MM.1S (cell line): Measurements from ENCODE around the gene RPS6KC1.

Experiments
- DNase-seq: peaks from one replicate; pipeline ENCODE4 v3.0.0-alpha.2; 2015
- H2AFZ ChIP-seq: fragments of 300-600 bp; sonication (generic); 2 replicates; pipeline ENCODE4 v1.6.0; 2016; ENCODE audit warnings: antibody characterized with exemption, low read length
- H3F3A ChIP-seq: fragments of 300-600 bp; sonication (generic); 2 replicates; pipeline ENCODE4 v1.6.1; 2016; ENCODE audit warnings: mild to moderate bottlenecking, antibody characterized with exemption, low read length, moderate library complexity, mixed read lengths; ENCODE audit not compliant: insufficient read depth
- H3K27ac ChIP-seq: fragments of 300-600 bp; sonication (generic); 2 replicates; pipeline ENCODE4 v1.5.1; 2016; ENCODE audit warnings: mild to moderate bottlenecking, low read length
- H3K27me3 ChIP-seq: fragments of 300-600 bp; sonication (generic); replicated peaks from 2 replicates; pipeline ENCODE4 v1.6.0; 2016; ENCODE audit warnings: low read length; ENCODE audit not compliant: insufficient read depth
- H3K36me3 ChIP-seq: fragments of 300-600 bp; sonication (generic); replicated peaks from 2 replicates; pipeline ENCODE4 v1.6.1; 2016; ENCODE audit warnings: mild to moderate bottlenecking, low read length, mixed read lengths; ENCODE audit not compliant: insufficient read depth
- H3K4me1 ChIP-seq: fragments of 300-600 bp; sonication (generic); 2 replicates; pipeline ENCODE4 v1.6.1; 2016; ENCODE audit warnings: low read length, mixed read lengths
- H3K4me2 ChIP-seq: fragments of 300-600 bp; sonication (generic); 2 replicates; pipeline ENCODE4 v1.6.0; 2016; ENCODE audit warnings: low read depth, low read length
- H3K4me3 ChIP-seq: fragments of 300-600 bp; sonication (generic); 2 replicates; pipeline ENCODE4 v1.5.1; 2016; ENCODE audit warnings: low read length, mixed read lengths
- H3K79me2 ChIP-seq: fragments of 300-600 bp; sonication (generic); 2 replicates; pipeline ENCODE4 v1.6.1; 2016; ENCODE audit warnings: mixed run types, low read length, mixed read lengths
- H3K9ac ChIP-seq: fragments of 300-600 bp; sonication (generic); 2 replicates; pipeline ENCODE4 v1.6.1; 2016; ENCODE audit warnings: low read length, mixed read lengths
- H3K9me2 ChIP-seq: fragments of 300-600 bp; sonication (generic); replicated peaks from 2 replicates; pipeline ENCODE4 v1.6.1; 2016; ENCODE audit warnings: mild to moderate bottlenecking, low read length, mixed read lengths; ENCODE audit not compliant: insufficient read depth
- H3K9me3 ChIP-seq: fragments of 300-600 bp; sonication (generic); replicated peaks from 2 replicates; pipeline ENCODE4 v1.6.1; 2016; ENCODE audit warnings: mild to moderate bottlenecking, low read length, mixed read lengths; ENCODE audit not compliant: insufficient read depth
- H4K20me1 ChIP-seq: fragments of 300-600 bp; sonication (generic); 2 replicates; pipeline ENCODE4 v1.6.1; 2016; ENCODE audit warnings: mild to moderate bottlenecking, low read length, moderate library complexity, mixed read lengths; ENCODE audit not compliant: insufficient read depth
- CTCF ChIP-seq: fragments of 300-600 bp; sonication (generic); IDR thresholded peaks from 2 replicates; pipeline ENCODE4 v1.5.1; 2016; ENCODE audit warnings: antibody characterized with exemption, low read length, mixed read lengths
- EZH2 ChIP-seq: fragments of 300-600 bp; sonication (generic); optimal IDR thresholded peaks from 2 replicates; pipeline ENCODE3; 2017; ENCODE audit warnings: low read depth, mild to moderate bottlenecking, antibody characterized with exemption, low read length, mixed read lengths
- EZH2phosphoT487 ChIP-seq: fragments of 300-600 bp; sonication (generic); IDR thresholded peaks from 2 replicates; pipeline ENCODE4 v1.6.1; 2018; ENCODE audit warnings: antibody characterized with exemption, low read length

The RPS6KC1 gene

DNA sequence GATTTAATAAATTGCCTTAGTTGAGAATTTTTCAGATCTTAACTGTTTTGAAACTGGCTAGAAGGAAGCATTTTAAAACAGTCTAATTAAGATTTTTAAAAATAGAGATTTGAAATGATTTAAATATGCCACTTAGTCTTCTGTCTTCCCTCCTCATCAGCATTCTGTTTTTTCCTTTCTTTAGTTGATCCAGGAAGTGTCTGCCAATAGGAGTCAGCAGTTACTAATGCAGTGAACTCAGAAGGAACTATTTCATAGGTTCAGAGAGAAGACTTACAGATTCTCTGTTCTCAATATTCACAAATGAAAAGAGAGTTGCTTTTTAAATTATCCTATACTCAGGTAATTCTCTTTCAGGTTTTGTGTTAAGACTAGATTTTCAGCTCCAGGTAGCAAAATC lies 84.5 kb downstream of the RPS6KC1 start:
- Histone ChIP-seq H3K79me2 (peaks cover 5% of the 10 kb centered on the region; the same call in 1 of the 2 replicates), H3K4me2 (no peak overlapping the region), H2AFZ (no peak overlapping the region), H3K27me3 (no peaks in the 10 kb centered on the region), H3K4me1 (peaks cover 8% of the 10 kb centered on the region; the same call in 1 of the 2 replicates), H3K9ac (no peak overlapping the region), H3K9me3 (no peaks in the 10 kb centered on the region), H3F3A (no peaks in the 10 kb centered on the region), H3K27ac (no peak overlapping the region), H3K36me3 (no peaks in the 10 kb centered on the region), H4K20me1 (no peaks in the 10 kb centered on the region), H3K4me3 (no peak overlapping the region), H3K9me2 (no peaks in the 10 kb centered on the region)
- DNase-seq, result no peak
- no peak for TF ChIP-seq EZH2phosphoT487

GRCh38 chr1:213136190-213136917 lies 85.3 kb downstream of the RPS6KC1 start:
- TF ChIP-seq EZH2 (no peak), EZH2phosphoT487 (no peak), CTCF (no peak)
- Histone ChIP-seq H3K4me2 (no peak overlapping the region), H3K9me2 (no peaks in the 10 kb centered on the region), H3K9me3 (no peaks in the 10 kb centered on the region), H3K9ac (no peak overlapping the region), H3K27me3 (no peaks in the 10 kb centered on the region), H3K27ac (no peak overlapping the region), H3K4me1 (peaks cover 8% of the 10 kb centered on the region; the same call in 1 of the 2 replicates), H3K36me3 (no peaks in the 10 kb centered on the region), H3F3A (no peaks in the 10 kb centered on the region), H3K4me3 (no peak overlapping the region), H4K20me1 (no peaks in the 10 kb centered on the region), H3K79me2 (peaks cover 5% of the 10 kb centered on the region; the same call in 1 of the 2 replicates), H2AFZ (no peak overlapping the region)
- no peak for DNase-seq

DNA sequence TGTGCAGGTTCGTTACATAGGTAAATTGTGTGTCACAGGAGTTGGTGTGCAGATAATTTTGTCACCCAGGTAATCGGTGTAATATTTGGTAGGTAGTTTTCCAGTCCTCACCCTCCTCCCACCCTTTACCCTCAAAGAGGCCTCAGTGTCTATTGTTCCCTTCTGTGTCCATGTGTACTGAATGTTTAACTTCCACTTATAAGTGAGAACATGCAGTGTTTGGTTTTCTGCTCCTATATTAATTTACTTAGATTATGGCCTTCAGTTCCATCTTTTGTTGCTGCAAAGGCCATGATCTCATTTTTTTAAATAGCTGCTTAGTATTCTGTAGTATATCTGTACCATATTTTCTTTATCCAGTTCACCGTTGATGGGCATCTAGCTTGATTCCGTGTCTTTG lies 87.3 kb downstream of the RPS6KC1 start:
- Histone ChIP-seq H3K4me2 (no peak overlapping the region), H3K27ac (no peak overlapping the region), H2AFZ (no peak overlapping the region), H3K79me2 (peaks cover 5% of the 10 kb centered on the region; the same call in 1 of the 2 replicates), H3K4me1 (peaks cover 8% of the 10 kb centered on the region; the same call in 1 of the 2 replicates), H3K9me3 (no peaks in the 10 kb centered on the region), H3K27me3 (no peaks in the 10 kb centered on the region), H3K36me3 (no peaks in the 10 kb centered on the region), H3F3A (no peaks in the 10 kb centered on the region), H4K20me1 (no peaks in the 10 kb centered on the region), H3K9ac (no peak overlapping the region), H3K9me2 (no peaks in the 10 kb centered on the region), H3K4me3 (no peak overlapping the region)
- TF ChIP-seq CTCF (no peak), EZH2 (no peak), EZH2phosphoT487 (no peak)
- no peak for DNase-seq

DNA sequence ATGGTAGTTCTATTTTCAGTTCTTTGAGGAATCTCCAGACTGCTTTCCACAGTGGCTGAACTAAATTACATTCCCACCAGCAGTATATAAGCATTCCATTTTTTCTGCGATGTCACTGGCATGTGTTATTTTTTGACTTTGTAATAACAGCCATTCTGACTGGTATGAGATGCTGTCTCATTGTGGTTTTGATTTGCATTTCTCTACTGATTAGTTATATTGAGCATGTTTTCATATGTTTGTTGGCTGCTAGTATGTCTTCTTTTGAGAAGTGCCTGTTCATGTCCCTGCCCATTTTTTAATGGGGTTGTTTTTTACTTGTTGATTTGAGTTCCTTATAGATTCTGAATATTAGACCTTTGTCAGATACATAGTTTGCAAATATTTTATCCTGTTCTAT lies 87.9 kb downstream of the RPS6KC1 start:
- Histone ChIP-seq H3K9ac (no peak overlapping the region), H3K27ac (no peak overlapping the region), H2AFZ (no peak overlapping the region), H3K27me3 (no peaks in the 10 kb centered on the region), H4K20me1 (no peaks in the 10 kb centered on the region), H3K9me2 (no peaks in the 10 kb centered on the region), H3F3A (no peaks in the 10 kb centered on the region), H3K36me3 (no peaks in the 10 kb centered on the region), H3K4me2 (no peak overlapping the region), H3K4me1 (peaks cover 8% of the 10 kb centered on the region; the same call in 1 of the 2 replicates), H3K9me3 (no peaks in the 10 kb centered on the region), H3K79me2 (peaks cover 5% of the 10 kb centered on the region; the same call in 1 of the 2 replicates), H3K4me3 (no peak overlapping the region)
- TF ChIP-seq EZH2 (no peak), EZH2phosphoT487 (no peak), CTCF (no peak)
- DNase-seq, result no peak
